NCI-H2029 (cell line): ENCODE results near the gene SLC35E1.
"Not testable (repeated sequence)": the region's sequence is repeated elsewhere in the genome, so short reads cannot be mapped to it uniquely, and the experiment has no call there.

Source experiments
- DNase-seq: peaks from one replicate; lab custom pipeline; 2025; lab: John Stamatoyannopoulos, UW

SLC35E1 gene

GRCh38 chr19:16522559-16523377, 49.4 kb downstream of the SLC35E1 start:
- no peak for DNase-seq

- no peak for DNase-seq
These were observed 50.4 kb downstream of the SLC35E1 start for GRCh38 chr19:16521715-16522289.

GRCh38 chr19:16520986-16521624, 51.1 kb downstream of the SLC35E1 start:
- no peak for DNase-seq

- DNase-seq, result no peak
These were observed 51.9 kb downstream of the SLC35E1 start for GRCh38 chr19:16520074-16520973.

GRCh38 chr19:16519230-16519687, 53.0 kb downstream of the SLC35E1 start:
- DNase-seq, result no peak

GRCh38 chr19:16518483-16519229, 53.6 kb downstream of the SLC35E1 start:
- DNase-seq, result no peak

- DNase-seq, result no peak
These were observed 54.2 kb downstream of the SLC35E1 start for GRCh38 chr19:16518061-16518460.

- no peak for DNase-seq
These were observed 55.1 kb downstream of the SLC35E1 start for GRCh38 chr19:16516923-16517610.

- no peak for DNase-seq
These were observed 55.8 kb downstream of the SLC35E1 start for GRCh38 chr19:16516381-16516780.

GRCh38 chr19:16514383-16515019, 57.7 kb downstream of the SLC35E1 start:
- DNase-seq, result no peak

- DNase-seq, result not testable (repeated sequence)
These were observed 59.6 kb downstream of the SLC35E1 start for GRCh38 chr19:16512611-16513010.

- no peak for DNase-seq
These were observed 62.8 kb downstream of the SLC35E1 start for GRCh38 chr19:16509141-16510061.

GRCh38 chr19:16508546-16508945, 63.7 kb downstream of the SLC35E1 start:
- no peak for DNase-seq

- no peak for DNase-seq
These were observed 65.3 kb downstream of the SLC35E1 start for GRCh38 chr19:16506961-16507360.

GRCh38 chr19:16506161-16506560, 66.1 kb downstream of the SLC35E1 start:
- not testable (repeated sequence) for DNase-seq

GRCh38 chr19:16504271-16504670, 67.9 kb downstream of the SLC35E1 start:
- no peak for DNase-seq
